CD4-positive, alpha-beta T cell treated with Interleukin-17A for 4 hours (primary cell): ENCODE results near the gene CAMKK2.
A peak's percentile ranks its signal among the peaks of the same experiment; 100 is the strongest.
"Not testable (repeated sequence)": the region's sequence is repeated elsewhere in the genome, so short reads cannot be mapped to it uniquely, and the experiment has no call there.

ENCODE experiments used
- DNase-seq: peaks from one replicate; pipeline ENCODE4 v3.0.0-alpha.2; 2020; ENCODE audit warnings: mixed read lengths

Gene CAMKK2

DNA sequence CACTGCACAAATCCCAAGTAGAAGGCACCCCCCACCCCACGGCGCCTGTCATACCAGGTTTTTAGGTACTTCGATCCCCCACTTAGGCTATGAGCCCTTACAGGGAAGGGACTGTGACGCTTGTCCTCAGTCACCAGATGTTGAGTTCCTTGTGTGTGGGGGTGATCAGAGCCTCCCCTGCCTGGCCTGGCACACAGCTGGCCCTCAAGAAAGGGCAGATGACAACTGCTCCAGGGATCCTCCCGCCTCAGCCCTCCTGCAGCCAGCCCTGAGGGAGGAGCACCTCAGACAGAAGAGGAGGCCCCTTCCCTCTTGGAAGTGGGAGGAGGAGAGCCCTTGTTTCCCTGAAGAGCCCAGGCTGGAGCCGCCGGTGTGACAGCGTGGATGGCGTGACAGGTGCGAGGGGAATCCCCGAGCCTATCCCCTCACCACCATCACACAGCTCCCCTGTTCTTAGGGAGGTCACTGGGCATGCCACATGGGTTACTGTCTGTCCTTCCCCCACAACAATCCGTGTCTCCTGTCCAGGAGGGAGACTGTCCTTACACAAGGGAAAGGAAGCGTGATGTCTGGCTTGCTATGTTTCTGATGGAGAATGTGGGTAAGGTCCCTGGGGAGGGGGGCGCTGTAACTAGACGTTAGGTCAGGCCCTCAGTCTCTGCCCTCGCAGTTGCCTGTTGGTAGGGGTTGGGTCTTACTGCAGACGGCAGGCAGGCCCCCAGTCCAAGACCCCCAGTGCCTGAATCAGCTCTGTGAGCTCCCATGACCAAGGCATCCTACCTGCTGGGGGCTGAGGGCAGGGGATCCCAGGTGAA, 55.1 kb downstream of the CAMKK2 start:
- no peak for DNase-seq

DNA sequence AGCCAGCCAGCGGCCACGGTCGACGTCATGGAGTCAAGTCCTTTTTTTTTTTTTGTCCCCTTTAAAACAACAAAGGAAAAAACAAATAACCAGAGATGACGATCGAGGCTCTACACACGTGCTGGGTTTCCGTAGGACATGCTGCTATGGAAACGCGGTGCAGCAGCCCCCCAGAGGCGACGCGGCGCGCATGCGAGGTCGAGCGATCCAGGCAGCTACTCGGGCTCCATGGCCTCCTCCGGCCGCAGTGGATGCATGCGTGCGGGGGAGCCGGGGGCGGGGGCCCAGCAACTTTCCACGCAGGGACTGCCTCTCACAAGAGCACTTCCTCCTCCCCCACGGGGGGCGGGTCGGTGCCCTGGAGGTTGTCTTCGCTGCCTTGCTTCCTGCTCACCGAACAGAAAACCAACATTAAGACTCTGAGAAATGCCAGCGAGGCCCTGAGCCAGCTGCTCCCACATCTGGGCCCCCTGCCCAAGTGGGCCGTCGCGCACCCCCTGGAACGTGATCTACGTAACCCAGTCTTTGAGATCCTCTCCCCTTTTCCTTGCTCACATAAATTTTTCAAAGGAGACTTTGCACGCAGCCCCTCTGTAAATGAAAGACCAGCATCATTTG, 55.9 kb downstream of the CAMKK2 start:
- peak; percentile 95 for DNase-seq

DNA sequence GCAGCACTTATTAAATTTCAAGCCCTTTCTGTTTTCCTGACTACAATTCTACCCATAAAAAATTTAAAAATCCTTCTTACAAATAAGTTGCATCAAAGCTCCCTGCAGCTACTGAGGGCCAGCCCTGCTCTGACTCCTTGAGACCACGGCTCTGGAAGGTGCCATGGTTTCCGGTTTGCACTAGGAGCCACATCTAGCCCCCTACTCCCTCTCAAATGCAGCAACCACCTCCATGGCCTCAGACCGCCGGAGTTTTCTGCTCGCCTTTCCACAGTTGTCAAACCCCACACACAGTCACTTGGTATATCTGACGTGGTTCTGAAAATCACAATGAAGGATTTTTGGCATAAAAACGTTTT, 56.5 kb downstream of the CAMKK2 start:
- DNase-seq = peak; percentile 25

DNA sequence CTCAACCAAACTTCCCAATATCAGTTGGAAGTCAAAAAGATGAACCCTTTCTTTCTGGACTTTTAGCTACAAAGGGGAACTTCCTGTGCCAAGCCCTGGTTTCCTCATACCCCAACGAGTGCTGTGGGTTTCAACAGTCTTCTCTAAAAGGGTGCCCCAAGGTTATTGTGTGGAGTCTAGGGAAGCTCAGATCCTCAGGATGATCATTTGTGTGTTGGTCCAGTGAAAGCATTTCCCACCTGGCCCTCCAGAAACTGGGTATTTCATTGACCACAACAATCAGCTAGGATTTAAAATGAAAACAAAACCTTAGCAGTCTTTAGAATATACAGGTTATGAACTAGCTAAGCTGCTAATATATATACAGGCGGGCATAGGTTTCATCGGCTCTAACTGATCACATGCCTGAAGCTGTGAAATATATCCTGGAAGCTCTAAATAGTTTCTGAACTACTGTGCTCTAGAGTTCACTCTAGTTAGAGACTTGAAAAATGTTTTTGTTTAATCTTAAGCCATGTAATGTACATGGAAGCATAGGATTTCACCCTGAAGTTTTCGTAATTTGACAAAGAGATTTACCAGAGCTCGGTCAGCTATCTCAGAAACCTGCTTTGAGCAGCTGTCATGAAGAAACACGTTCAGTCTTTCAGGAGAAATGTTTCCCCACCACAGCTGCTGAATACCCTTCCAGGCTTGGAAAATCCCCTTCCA, 57.0 kb downstream of the CAMKK2 start:
- no peak for DNase-seq

DNA sequence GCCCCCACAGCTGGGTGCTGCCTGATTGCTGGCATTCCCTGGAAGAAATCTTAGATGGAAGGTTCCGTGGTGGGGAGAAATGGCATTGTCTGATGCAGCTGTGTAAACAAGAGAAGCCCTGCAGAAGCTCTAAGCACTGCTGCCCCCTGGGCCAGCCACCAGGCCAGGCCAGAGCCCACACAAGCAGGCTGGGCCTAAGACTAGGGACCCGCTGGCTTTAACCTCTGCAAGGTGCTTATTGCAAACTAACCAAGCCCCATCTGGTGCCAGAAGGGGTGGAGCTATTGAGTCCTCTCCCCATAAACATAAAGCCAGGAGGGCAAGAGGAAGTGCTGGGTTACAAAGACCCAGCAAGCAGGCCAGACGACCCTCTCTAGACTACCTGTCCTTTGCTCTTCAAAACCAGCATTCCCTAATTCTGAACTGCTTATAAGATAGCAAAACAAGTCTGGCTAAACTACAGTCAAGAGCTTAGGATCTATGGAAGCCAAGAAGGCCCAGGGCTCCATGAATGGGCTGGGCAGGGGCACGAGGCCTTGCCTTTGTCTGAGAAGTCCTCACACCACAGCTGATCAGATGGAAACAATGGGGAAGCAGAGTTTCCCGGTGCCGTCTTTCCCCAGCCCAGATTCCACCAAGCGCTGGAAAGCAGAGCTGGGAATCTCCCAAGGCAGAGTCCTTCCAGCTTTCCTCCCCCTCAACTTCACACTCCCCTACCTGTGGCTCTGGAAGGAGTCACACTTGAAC, 57.7 kb downstream of the CAMKK2 start:
- peak; percentile 17 for DNase-seq

DNA sequence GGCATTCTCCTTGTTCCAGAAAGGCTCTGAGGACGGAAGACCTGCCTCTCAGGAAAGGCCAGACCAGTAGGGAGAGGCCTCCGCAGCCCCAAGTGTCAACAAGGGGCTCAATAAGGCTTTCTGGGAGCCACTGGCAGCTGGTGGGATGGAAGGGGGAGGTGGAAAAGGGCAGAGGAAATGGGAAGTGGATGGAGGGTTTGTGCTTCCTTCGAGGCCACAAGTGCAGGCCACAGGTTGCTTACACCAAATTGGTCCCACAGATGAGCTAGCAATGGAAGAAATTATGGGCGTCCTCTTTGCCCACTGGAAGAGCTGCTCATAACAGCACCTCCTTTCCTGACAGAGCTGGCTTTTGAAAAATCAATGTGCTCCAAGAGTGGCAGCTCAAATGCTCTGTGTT, 58.4 kb downstream of the CAMKK2 start:
- no peak for DNase-seq

DNA sequence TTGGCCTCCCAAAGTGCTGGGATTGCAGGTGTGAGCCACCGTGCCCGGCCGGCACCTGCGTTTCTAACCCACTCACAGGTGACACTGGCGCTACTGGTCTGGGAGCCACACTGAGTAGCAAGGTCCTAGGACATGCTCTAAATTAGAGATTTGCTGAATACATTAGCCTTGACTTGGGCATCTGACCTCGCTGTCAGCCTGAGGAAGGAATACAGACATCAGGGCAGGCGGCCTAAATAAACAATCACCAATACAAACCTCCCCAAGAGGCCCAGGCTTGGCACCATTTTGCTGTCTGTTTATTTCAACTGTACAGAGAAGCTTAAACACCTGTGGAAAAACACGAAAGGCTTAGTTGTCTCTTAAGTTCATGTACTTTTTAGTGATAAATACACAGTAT, 59.1 kb downstream of the CAMKK2 start:
- no peak for DNase-seq

DNA sequence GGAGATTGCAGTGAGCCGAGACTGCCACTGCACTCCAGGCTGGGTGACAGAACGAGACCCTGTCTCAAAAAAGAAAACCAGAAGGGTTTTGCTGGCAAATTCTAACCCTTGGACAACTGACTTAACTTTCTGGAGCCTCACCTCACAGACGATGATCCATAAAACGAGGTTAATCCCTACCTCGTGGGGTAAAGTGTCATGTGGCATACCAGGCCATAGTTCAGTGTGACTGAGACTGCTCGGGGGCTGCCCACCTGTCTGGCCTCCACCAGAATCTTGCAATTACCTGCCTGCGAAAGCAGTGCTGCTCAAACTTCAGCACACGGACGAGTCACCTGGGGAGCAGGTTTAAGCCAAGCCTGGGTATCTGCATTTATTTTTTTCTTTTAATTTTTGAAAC, 59.7 kb downstream of the CAMKK2 start:
- no peak for DNase-seq

DNA sequence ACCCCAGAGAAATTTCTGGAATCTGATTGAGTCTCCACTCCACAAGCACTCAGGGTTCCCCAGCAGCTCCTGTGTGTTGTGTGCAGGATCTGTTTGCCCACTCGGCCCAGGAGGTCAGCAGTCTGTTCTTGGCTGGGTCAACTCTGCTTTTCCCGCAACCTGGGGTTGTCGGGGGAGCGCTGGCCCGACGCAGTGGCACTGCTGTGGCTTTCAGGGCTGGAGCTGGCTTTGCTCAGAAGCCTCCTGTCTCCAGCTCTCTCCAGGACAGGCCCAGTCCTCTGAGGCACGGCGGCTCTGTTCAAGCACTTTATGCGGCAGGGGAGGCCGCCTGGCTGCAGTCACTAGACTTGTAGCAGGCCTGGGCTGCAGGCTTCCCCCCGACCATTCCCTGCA, 62.9 kb downstream of the CAMKK2 start:
- no peak for DNase-seq

DNA sequence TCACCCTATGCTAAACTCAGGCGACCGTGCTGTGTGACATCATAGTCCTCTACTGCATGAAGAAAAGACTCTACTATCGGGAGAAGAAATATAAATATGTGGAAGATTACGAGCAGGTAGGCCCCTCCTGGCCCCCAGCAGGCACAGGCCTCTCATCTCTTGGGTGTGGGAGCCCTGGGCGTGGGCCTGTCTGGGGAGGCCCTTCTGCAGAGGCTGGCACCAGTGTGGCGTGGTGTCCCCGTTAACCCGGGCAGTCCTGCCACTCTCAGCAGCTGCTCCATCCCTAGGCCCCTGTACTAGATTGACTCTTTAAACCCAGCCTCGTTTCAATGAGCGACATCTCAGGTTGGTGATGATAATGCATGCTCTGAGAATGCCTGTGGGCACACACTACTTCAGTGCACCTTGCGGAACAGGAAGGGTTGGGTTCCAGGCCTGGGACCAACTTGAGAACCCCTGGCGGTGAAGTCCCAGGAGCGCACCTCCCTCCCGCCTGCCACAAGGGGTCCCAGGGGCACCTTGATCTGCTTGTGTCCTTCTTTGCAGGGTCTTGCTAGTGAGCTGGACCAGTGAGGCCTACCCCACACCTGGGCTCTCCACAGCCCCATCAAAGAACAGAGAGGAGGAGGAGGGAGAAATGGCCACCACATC, 63.4 kb downstream of the CAMKK2 start:
- no peak for DNase-seq

DNA sequence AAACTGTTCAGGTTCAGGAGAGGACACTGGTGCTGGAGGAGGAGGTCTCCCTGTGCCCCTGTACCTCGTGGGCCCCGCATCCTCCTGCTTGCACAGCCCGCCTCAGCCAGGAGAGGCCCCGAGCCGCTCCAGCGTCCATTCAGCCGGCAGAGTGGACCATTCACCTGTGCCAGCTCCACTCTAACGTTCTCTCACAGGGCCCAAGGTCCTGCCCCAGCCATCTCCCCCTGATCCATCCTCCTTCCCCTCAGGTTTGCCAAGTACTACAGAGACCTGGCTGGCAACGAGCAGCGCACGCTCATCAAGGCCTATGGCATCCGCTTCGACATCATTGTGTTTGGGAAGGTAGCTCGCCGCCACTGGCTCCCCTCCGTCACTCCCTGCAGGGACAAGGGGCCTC, 64.3 kb downstream of the CAMKK2 start:
- DNase-seq = no peak

DNA sequence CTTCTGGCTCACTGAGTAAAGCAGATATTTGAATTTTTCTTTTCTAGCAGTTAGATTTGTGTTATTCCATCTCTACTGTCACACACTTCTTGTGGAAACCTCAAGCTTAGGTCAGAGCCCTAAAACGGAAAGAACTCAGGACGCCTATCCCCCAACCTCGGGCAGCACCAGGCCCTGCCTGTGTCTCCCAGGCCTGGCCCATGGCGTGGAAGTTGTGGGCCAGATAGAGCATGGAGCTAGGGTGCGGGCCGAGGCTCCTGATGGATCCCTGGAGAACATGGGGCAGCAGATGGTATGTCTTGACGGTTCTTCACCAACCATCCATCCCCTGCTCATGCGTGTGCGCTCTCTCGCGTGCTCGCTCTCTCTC, 66.0 kb downstream of the CAMKK2 start:
- no peak for DNase-seq

DNA sequence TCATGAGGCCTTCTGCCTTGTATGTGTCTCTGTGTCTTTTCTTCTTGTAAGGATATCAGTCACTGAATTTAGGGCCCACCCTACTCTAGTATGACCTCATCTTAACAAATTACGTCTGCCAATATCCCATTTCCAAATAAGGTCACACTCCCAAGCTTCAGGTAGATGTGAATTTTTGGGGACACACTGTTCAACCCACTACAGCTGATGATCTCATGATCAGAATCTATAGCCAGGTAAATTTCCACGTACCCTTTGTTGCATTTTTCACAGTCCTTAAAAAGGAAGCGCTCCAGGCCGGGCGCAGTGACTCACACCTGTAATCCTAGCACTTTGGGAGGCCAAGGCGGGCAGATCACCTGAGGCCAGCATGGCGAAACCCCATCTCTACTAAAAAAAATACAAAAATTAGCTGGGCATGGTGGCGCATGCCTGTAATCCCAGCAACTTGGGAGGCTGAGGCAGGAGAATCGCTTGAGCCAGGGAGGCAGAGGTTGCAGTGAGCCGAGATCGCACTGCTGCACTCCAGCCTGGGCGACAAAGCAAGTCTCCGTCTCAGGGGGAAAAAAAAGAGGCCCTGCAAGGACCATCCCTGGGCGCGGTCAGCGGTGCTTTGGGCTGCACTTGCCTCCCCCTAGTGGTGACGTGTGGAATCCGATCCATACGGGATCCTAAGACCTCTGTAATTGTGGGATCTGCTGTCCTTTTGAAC, 66.5 kb downstream of the CAMKK2 start:
- DNase-seq = peak; percentile 79

DNA sequence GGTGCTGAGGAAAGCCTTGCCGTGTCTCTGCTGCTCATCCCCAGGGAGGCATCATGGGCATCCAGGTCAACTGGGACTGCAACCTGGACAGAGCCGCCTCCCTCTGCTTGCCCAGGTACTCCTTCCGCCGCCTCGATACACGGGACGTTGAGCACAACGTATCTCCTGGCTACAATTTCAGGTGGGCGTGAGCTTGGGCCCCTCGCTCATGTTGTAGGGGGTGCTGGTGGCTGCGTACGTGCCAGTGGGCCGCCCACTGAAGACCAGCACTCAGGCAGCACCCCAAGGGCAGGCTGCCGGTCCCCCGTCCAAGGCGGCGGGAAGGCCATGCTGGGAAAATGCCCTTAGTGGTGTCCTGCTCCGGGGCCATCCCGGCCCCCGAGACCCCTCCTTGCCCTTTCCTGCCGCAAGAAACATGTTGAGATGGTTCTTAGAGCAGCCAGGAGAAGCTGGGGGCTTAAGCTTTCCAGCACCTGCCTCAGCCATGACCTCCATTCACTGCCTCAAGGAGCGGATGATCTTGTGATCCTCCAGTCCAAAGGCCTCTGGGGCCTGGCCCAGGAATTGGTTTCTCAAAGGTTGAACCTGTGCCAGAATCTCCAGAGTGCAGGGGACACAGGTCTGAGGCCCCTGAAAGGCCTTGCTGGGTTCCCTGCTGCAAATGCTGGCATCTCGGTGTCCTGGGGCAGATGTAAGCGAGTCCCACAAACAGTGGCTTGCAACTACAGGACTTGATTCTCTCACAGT, 67.4 kb downstream of the CAMKK2 start:
- DNase-seq = no peak

DNA sequence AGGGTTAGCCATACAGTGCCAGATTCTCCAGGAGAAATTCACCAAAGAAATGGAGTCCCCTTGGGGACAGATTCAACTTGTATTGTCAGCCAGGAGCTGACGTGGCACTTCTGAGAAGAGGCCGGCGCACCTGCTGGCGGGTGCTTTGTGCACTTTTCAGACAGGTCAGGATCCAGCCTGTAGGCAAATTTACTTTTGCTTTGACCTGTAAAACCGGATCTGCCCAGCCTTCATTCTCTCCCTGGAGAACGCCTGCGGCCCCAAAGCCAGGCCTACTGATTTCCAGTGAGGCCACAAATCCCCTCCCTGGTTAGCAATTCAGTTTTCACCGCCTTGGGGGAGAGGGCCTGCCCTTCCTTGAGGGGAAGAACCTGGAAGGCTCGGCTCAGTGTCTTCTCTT, 69.2 kb downstream of the CAMKK2 start:
- DNase-seq = no peak

DNA sequence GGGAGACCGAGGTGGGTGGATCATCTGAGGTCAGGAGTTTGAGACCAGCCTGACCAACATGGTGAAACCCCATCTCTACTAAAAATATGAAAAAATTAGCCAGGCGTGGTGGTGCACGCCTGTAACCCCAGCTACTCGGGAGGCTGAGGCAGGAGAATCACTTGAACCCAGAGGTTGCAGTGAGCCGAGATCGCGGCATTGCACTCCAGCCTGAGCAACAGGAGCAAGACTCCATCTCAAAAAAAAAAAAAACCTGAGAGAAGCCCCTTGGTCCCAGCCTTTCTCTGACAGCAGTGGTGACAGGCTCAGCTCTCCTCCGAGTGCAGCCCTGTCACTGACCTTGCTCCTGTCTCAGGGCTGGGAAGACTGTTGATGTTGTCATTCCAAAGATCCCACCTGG, 69.6 kb downstream of the CAMKK2 start:
- DNase-seq = not testable (repeated sequence)

DNA sequence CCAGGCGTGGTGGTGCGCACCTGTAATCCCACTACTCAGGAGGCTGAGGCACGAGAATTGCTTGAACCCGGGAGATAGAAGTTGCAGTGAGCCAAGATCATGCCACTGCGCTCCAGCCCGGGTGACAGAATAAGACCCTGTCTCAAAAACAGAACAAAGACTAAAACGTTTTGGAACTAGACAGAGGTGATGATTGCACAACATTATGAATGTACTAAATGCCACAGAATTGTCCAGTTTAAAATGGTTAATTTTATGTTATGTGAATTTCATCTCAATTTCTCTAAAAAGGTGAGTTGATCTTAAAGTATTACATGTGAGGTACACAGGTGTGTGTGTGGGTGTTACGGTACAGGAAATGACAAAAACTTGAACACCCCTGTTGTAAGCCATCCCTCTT, 70.1 kb downstream of the CAMKK2 start:
- DNase-seq = no peak

DNA sequence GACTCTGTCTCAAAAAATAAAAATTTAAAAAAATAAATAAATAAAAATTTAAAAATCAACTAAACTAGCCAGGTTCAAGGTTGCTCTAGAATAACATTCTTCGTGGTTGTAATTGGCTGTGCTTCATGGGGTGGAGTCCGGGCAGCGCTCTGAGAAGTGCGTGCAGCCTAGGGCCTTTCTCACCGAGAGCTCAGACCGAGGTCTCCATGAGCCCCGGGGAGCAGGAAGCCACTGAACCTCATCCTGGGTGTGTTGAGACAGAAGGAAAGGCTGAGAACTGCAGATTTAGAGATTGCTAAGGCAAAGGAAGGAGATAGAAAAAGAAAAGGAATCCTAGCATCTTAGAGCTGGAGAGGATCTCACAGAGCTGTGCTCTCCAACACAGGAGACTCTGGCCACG, 71.9 kb downstream of the CAMKK2 start:
- peak; percentile 82 for DNase-seq

DNA sequence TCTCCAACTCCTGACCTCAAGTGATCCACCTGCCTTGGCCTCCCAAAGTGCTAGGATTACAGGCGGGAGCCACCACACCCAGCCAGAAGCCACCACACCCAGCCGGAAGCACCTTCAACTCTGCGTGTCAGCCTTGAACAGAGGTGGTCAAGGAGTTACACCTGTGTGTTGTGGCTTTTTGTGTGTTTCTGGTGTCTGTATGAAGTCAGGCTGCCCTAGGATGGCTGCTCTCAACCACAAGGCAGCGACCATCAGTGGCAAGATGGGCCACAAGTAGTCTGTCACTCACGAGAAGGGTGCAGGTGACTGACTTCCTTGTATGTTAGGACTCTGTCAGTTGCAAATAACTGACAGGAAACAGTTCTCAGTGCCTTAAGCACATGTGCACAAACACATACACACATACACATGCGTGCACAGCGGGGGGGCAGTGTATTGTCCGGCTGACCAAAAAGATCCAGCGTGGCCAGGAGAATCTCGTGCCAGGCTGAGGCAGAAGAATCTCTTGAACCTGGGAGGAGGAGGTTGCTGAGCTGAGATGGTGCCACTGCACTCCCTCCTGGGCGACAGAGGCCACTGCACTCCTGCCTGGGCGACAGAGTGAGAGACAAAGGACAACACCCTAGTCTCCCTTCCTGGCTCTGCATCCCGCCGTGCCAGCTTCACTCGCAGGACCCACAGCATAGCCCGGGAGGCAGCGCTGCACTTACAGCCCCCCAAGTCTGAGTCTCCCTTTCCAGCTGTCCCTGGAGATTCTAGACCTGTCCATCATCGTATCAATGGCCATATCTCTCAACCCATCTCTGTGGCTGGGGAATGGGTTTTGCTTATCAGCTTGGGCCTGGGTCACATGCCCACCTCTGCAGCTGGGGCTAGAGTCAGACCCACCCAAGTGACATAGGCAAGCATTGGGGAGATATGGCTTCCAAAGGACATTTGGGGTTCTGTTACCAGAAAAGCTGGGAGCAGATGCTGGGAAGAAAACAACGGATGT, 72.9 kb downstream of the CAMKK2 start:
- peak; percentile 64 for DNase-seq

DNA sequence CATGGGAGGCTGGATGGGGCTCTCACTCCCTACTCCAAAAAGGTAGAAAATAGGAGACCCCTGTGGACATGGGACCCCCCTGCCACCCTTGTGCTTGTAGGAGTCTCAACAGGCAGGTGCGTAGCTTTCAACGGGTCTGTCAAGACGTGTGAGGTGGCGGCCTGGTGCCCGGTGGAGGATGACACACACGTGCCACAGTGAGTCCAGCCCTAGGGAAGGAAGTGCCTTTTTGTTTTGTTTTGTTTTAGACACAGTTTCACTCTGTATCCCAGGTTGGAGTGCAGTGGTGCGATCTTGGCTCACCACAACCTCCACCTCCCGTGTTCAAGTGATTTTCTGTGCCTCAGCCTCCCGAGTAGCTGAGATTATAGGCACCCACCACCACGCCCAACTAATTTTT, 73.7 kb downstream of the CAMKK2 start:
- peak; percentile 51 for DNase-seq
